SW480 (cell line): ENCODE measurements around the gene OSBPL1A.
"Not testable (repeated sequence)": the region's sequence is repeated elsewhere in the genome, so short reads cannot be mapped to it uniquely, and the experiment has no call there.

Source experiments
- DNase-seq: peaks from one replicate; pipeline ENCODE4 v3.0.0-alpha.2; 2016; ENCODE audit warnings: low spot score

The OSBPL1A gene

DNA sequence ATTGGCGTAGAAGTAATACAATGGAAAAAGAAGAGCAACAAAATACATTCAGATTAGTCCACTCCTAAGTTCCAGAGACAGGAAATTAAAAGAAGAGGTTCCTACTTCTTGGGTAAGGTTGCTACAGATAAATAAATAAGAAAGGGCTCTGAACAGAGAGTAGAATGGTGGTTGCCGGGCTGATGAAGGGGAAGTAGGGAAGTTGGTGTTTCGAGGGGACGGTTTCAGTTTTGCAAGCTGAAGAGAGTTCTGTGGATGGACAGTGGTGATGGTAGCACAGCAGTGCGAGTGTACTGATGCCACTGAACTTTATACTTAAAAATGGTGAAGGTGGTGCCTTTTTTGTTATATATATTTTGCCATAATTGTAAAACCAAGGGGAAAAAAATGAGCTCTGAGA lies 210.6 kb downstream of the OSBPL1A start:
- DNase-seq, result no peak

DNA sequence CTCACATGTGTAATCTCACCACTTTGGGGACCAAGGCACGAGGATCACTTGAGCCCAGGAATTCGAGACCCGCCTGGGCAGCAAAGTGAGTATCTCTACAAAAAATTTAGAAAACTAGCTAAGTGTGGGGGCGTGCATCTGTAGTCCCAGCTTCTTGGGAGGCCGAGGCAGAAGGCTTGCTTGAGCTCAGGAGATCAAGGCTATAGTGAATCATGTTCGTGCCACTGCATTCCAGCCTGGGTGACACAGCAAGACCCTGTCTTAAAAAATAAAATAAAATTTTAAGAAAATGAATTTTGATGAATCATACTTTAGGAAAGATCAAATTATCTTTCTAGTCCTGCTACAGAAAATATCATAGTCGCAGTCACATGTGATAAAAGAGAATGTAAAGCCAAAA lies 211.8 kb downstream of the OSBPL1A start:
- DNase-seq, result no peak

DNA sequence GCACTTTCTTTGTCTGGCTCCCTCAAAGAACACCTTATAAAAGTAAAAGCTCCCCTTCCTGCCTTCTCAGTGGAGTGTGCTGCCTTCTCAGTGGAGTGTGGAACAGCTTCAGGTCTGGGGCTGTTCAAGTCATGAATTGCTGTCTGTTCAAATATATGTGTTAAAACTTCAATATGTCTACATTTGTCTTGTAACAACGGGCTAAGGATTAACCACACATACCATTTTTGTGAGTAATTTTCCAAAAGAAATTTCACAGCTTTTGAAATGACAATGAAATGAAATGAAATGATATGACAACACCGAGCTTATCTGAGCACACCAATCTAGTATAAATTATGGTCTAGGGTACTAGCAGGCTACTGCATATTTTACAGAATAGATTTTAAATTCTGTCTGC lies 215.8 kb downstream of the OSBPL1A start:
- DNase-seq, result no peak

DNA sequence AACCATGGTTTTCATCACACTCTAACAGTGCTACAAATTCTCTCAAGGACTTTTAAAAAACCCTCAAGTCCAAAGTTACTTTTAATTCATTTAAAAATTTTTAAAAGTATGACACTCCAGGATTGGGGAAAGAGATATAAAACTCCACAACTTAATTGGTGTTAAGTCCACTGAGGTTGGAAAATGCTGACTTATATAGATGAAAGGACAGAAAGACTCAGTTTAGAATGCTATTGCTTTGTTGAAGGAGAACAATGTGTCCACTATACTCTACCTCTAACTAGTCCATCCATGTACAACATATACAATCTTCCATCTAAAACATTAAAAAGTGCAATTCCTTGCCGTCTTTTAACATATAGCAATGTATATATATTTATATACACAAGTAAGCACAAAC lies 217.6 kb downstream of the OSBPL1A start:
- DNase-seq, result no peak

DNA sequence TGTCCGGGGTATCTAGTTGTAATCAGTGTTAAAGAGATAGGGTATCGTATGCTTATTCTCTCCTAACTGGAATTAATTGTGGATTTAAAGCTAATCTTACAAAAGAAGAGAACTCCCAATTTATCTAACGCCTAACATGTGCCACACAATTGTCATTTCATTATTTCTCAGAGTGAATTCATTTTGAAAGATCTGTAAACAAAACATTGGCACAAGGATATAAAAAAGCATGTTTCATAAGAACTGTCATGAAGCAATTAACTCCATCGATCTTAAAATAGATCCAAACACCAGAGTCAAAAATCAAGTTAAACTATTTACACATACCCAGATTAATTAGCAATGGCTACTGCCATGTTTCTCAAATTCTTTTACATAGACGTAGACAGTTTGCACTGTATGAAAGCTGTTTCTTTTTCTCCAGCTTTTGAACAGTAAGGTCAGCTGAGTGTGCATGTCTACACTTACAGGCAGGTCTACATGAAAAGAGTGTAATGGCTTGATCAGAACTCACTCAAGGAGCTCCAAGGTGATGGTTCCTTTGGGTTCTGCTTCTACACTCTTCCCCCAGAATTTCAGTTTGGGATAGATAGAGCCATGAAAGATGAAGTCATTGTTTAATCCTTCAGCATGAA lies 220.0 kb downstream of the OSBPL1A start:
- DNase-seq, result no peak

DNA sequence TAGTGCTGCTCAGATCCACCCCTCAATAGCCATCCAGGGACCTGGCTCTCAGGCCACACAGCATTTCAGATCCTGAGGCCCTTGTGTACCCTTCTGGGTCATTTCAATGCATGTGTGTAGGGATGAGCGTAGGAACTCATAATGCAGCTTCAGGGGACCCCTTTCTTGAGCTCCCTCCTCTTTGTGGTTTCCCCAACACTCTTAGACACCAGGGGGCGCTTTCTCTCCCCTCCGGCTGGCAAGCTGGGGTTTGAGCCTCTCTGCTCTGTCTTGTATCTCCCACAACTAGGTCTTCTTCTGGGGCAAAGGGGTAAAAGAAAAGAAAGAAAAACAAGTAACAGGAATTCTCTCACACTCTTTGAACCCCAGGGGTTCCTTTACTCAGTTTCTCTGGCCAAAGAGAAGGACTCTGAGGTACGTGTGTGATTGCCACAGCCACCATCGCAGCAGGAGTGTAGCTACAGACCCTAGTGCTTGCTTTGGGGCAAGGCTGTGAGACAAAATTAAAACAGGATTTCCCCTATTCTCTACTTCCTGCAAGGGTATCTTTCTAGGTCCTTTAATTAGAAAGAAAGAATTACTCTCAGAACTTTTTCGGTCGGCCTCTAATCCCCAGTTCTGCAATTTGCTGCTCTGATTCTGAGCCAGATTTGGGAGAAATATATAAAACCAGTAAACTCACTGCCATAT lies 220.8 kb downstream of the OSBPL1A start:
- peak; percentile 28 for DNase-seq

DNA sequence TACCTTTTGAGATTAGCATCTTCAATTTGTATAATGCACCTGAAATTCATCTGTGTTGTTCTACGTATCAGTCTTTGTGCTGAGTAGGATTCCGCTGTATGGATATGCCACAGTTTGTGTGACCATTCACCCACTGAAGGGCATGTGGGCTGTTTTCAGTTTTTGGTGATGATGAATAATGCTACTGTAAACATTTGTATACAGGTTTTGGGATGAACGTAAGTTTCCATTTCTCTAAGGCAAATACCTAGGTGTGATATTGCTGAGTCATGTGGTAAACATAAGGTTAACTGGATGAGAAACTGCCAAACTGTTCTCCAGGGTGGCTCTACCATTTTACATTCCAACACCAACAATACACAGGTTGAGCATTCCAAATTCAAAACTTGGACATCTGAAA lies 223.6 kb downstream of the OSBPL1A start:
- DNase-seq, result no peak

DNA sequence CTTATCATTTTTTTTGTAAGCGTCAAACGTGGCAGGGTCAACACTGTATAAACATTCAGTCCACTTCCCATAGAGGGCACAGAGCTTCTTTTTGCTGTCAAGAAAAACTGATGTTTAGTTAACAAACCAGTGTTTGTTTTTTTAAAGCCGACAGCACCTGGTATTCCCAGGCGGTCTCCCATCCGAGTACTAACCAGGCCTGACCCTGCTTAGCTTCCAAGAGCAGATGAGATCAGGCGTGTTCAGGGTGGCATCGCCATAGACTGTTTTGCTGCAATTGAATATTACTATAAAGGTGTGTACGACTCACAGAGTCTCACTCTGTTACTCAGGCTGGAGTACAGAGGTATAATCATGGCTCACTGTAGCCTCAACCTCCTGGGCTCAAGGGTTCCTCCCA lies 227.3 kb downstream of the OSBPL1A start:
- DNase-seq, result peak; percentile 29

DNA sequence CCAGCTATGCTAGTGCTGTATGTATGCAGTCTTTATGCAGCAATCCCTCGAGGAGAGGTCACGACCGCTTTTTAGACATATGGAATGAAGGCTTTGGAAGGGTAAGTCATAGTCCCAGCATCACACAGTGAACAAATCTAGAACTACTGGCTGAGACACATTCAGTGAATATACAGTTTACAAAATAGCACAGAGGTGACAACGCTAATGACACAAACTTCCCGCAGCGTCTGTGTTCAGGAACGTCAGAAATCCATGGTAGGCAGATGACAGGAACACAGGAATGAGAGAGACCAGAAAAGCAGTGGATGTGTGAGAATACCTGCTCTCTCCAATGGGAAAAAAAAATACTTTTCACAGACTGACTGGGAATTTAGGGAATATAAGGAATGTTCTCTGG lies 229.1 kb downstream of the OSBPL1A start:
- DNase-seq, result no peak

DNA sequence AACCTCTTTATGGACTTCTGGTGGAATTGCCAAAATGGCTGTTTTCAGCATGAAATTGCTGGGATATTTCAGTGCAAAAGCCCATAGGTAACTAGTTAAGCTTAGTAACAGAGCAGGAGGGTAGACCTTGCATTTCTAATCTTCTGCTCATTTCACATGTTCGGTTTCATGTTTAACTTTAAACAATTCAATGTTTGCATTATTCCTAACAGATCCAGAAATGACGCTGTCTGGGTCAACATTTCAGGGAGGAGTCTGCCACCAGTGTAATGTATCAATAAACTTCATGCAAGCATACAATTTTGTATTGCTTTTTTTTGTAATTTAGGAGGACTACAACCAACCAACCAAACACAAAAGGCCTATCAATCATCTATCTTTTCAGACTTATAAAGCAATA lies 236.3 kb downstream of the OSBPL1A start:
- no peak for DNase-seq

DNA sequence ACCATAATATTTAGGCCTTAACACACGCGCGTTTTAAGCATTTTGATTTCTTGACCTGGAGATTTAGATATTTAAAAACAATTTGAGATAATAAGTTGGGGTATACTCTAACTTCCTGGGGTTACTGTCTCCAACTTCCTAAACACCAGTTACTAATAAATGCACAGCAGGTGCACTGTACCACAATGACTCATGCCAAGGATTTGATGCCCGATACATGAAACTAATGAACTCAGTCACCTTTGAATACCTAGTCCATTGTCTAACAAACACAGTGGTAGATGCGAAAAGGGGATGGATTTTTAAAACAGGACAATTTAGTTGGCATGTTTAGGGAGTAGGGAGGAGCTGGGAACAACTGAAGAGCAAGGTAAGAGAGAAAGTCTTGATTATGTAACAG lies 237.5 kb downstream of the OSBPL1A start:
- DNase-seq, result peak; percentile 63

DNA sequence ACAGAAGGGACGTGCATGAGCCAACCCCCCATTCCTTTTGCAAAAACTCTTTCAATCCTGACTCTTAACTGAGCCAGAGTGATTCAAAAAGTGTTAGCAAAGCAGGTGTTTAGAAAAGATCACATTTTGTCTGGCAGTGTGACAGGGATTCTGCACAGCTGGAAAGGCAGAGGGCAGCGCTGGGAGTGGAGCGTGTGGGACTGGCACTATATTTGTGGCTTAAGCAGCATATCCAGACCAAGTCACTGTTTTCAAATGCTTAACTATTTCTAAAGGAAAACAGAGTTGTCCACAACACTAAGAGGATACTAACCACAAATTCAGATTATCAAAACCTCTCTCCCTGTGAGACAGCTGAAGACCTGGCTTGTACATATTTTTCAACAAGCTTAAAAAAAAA lies 239.8 kb downstream of the OSBPL1A start:
- DNase-seq, result no peak

DNA sequence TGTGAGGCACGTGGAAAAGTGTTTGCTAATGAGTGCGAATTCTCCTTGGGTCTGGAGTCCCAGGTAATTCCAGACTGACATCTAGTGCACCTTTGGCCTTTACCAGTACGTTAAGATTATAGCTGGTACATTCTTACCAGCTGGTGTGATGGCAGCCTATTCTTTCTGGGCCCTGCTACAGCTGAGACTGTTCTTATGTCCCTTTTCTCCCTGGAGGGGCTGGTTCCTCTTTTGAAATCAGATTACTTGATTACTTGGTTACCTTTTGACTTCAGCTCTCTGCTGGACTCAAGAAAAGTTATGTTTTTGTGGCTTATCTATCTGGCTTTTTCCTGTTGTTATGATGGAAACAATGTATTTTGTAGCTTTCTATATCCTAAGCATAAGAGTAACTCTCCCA lies 244.2 kb downstream of the OSBPL1A start:
- DNase-seq, result no peak

DNA sequence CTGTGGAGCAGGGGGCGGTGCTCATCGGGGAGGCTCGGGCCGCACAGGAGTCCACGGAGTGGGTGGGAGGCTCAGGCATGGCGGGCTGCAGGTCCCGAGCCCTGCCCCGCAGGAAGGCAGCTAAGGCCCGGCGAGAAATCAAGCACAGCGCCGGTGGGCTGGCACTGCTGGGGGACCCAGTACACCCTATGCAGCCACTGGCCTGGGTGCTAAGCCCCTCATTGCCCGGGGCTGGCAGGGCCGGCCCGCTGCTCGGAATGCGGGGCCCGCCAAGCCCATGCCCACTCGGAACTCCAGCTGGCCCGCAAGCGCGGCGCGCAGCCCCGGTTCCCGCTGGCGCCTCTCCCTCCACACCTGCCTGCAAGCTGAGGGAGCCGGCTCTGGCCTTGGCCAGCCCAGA lies 248.0 kb downstream of the OSBPL1A start:
- DNase-seq, result not testable (repeated sequence)

DNA sequence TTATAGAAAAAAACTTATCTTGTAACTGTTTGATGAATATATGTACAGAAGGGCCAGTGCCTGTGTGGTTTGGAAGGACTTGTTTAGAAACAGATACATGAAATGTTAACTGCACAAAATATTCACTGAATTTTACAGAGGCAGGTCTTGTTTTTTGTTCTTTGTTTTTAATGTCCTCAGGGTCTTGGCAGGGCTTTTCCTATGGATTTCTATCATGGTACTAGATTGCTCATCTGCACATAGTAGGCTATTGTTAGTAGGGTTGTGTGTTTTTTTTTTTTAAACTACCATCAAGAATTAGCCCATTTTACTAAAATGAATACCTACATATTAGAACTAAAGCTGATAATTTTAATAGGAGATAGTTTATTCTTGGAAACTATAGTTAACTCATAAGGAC lies 255.2 kb downstream of the OSBPL1A start:
- DNase-seq, result no peak

DNA sequence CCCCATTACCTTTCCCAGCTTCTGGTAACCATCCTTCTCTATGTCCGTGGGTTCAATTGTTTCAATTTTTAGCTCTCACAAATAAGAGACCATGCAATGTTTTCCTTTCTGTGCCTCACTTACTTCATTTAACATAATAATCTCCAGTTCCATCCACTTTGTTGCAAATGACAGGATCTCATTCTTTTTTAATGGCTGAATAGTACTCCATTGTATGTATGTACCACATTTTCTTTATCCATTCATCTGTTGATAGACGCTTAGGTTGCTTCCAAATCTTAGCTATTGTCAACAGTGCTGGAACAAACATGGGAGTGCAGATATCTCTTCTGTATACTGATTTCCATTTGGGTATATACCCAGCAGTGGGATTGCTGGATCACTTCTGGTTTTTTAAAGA lies 256.9 kb downstream of the OSBPL1A start:
- DNase-seq, result no peak

DNA sequence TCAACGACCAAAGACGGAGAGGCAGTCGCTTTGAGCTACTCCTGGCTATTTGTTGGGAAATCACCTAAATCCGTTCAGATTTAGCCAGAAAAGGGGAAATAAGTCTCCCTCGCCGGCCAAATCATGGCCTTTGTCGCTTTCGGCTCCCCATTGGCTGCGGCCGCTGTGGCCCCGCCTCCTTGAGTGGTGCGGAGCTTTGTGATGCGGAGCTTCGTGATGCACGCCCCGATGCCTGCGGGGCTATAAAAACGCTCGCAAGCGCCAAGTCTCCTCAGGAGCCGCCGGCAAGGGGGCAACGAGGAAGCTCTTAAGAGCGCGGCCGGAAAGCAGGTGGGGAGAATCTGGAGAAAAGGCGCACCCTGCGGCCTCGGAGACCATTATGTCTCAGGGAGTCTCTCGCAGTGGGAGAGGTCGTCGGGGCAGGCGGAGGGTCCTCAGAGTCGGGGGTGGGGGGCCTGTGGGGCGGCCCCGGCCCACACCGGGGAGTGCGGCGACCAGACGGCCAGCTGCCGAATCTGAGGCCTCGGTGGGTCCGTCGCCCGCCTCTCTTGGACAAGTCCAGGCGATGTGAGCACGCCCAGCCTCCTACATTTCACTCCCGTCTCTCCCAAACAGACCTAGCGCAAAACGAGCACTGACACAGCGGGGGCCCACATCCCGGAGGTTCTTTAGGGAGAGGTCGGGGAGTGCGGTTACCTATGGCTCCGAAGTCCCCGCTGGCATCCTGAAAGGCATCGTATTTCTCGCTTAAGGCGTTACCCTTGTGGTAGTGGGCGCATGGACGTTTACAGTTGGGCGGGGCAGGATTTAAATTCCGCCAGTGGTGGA lies 258.6 kb downstream of the OSBPL1A start, which contains the start of gene CABYR:
Gene CABYR (plus strand): TSS at position 274 of the 828 bp plus-strand sequence. CDS start 4,053 bp downstream, outside the sequence.
- DNase-seq, result peak; percentile 79

DNA sequence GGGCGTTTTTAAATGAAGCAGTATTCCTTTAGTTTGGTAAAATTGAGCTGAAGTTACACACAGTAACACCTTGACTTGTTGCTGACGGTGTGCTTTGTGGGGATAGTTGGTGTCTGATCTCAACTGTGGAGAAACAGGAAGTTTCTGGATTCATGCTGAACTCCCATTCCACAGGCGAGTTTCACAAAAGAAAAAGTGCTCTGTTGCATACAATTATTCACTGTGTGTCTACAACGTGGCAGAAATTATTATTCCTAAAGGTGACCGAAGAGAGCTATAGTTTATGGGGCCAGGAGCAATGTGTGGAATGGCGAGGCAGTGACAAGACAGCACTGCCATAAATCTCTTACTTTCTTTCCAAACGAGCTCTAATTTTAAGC lies 259.2 kb downstream of the OSBPL1A start:
- DNase-seq, result no peak

DNA sequence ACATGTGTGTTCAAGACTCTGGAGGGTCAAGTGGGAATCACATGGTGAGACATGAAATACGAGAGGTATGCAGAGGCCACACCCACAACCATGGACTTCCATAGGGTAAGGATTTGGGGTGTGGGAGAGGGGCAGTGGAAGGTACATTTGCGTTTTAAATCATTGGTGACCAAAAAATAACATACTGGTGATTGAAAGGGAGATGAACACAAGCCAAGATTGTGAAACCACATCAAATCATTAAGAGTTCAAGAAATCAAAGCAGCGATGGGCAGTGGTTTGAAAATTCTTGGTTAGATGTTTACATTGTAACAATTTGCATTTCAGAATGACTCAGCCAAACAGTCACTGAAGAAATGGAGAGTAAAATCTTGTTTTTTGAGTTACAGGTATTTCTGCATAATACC lies 260.7 kb downstream of the OSBPL1A start:
- peak; percentile 83 for DNase-seq

DNA sequence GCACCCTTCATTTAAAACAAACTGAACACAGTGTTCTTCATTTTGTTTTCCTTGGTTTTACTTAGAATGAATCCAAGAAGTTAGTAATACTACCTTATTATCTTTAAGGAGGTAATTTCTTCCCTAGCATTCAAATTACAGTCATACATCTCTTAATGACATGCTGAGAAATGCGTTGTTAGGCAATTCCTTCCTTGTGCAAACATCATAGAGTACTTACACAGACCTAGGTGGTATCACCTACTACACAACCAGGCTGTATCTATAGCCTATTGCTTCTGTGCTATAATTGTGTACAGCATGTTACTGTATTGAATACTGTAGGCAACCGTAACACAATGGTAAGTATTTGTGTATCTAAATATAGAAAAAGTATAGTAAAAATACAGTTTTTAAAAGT lies 267.1 kb downstream of the OSBPL1A start:
- DNase-seq, result no peak

DNA sequence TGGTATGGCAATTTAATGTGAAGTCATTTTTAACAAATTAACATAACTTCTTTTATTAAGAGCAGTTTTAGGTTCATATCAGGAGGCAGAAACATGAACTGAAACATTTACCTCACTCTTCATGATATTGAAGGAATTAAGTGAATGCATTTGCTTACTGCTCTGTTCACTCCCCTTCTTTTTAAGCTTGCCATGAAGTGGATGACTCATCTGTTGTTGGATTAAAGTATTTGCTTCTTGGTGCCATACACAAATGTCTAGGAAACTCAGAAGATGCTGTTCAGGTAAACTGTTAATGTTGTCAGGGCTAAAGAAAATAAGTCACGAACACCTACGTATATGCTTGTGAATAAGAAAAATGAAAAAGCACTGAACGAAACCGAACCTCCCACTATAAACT lies 268.9 kb downstream of the OSBPL1A start:
- no peak for DNase-seq

DNA sequence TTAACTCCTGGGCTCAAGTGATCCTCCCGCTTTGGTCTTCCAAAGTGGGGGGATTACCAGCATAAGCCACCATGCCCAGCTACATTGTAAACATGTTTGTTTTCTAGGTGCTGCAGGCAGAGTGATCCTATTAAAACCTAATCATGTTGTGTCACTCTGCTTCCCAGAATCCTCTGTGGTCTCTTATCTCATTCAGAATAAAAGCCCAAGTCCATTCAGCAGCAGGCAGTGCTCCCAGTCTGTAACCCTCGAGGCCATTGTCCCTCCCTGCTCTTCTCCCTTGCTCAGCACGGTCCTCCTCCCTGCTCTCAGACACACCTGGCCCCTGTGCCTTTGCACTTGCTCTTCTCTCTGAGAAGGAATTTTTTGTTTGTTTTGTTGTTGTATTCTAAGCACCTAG lies 269.9 kb downstream of the OSBPL1A start:
- DNase-seq, result no peak
